PC-3 (cell line): ENCODE measurements around the gene ZNF669. TPM values are rescaled to one million over a fixed set of nuclear protein-coding genes. Genes with fewer than 3 reads are reported as not detected.

ENCODE experiments used
- ATAC-seq: fragments of 200-7000 bp; cut with Tn5 transposase; 2 replicates; pipeline ENCODE4 v1.9.1; 2020; ENCODE audit warnings: mild to moderate bottlenecking, moderate library complexity
- BruUV-seq: library from RNA; stranded (reverse); fragments of 400-500 nt; replicated peaks from 2 replicates; lab custom pipeline; 2021; lab: Mats Ljungman, UMichigan
- CTCF ChIA-PET: fragments of 300-600 bp; sonication (Branson Sonifier 250); formaldehyde crosslinking; loops from one replicate; lab custom pipeline; 2022; ENCODE audit warnings: antibody characterized with exemption; lab: Charles Lee
- POLR2A ChIA-PET: fragments of 300-600 bp; sonication (Branson Sonifier 250); formaldehyde crosslinking; loops from one replicate; lab custom pipeline; 2022; ENCODE audit warnings: antibody characterized with exemption; ENCODE audit not compliant: unreplicated experiment; lab: Charles Lee
- DNase-seq: peaks from one replicate; pipeline ENCODE4 v3.0.0-alpha.2; 2015
- H2AFZ ChIP-seq: fragments of 300-600 bp; sonication (generic); 2 replicates; pipeline ENCODE4 v1.6.0; 2016; ENCODE audit warnings: antibody characterized with exemption, low read length
- H3F3A ChIP-seq: fragments of 300-600 bp; sonication (generic); one replicate; pipeline ENCODE4 v1.6.0; 2017; ENCODE audit warnings: antibody characterized with exemption, low read length, control low read depth, mild to moderate bottlenecking; ENCODE audit not compliant: unreplicated experiment
- H3K27ac ChIP-seq: fragments of 300-600 bp; sonication (generic); 2 replicates; pipeline ENCODE4 v1.5.1; 2016; ENCODE audit warnings: mild to moderate bottlenecking, low read length
- H3K27me3 ChIP-seq: fragments of 300-600 bp; sonication (generic); 2 replicates; pipeline ENCODE4 v1.6.1; 2016; ENCODE audit warnings: low read length, mixed read lengths
- H3K36me3 ChIP-seq: fragments of 300-600 bp; sonication (generic); 2 replicates; pipeline ENCODE4 v1.6.1; 2016; ENCODE audit warnings: low read depth, mixed run types, low read length, mixed read lengths
- H3K4me1 ChIP-seq: fragments of 300-600 bp; sonication (generic); 2 replicates; pipeline ENCODE4 v1.5.1; 2016; ENCODE audit warnings: low read length; ENCODE audit not compliant: insufficient read depth
- H3K4me2 ChIP-seq: fragments of 300-600 bp; sonication (generic); 2 replicates; pipeline ENCODE4 v1.6.0; 2016; ENCODE audit warnings: low read length
- H3K4me3 ChIP-seq: fragments of 300-600 bp; sonication (generic); 2 replicates; pipeline ENCODE4 v1.5.1; 2016; ENCODE audit warnings: mild to moderate bottlenecking, low read length, mixed read lengths
- H3K79me2 ChIP-seq: fragments of 300-600 bp; sonication (generic); 2 replicates; pipeline ENCODE4 v1.6.1; 2017; ENCODE audit warnings: low read length, mixed read lengths
- H3K9ac ChIP-seq: fragments of 300-600 bp; sonication (generic); 2 replicates; pipeline ENCODE4 v1.6.0; 2016; ENCODE audit warnings: mild to moderate bottlenecking, low read length
- H3K9me2 ChIP-seq: fragments of 300-600 bp; sonication (generic); replicated peaks from 2 replicates; pipeline ENCODE4 v1.6.1; 2016; ENCODE audit warnings: mixed run types, low read length, mixed read lengths
- H3K9me3 ChIP-seq: fragments of 300-600 bp; sonication (generic); 2 replicates; pipeline ENCODE4 v1.6.1; 2016; ENCODE audit warnings: low read length, mixed read lengths
- H4K20me1 ChIP-seq: fragments of 300-600 bp; sonication (generic); 2 replicates; pipeline ENCODE4 v1.6.1; 2016; ENCODE audit warnings: low read length, mixed read lengths
- EZH2 ChIP-seq: fragments of 300-600 bp; sonication (generic); IDR thresholded peaks from one replicate; pipeline ENCODE4 v1.6.1; 2017; ENCODE audit warnings: antibody characterized with exemption, mild to moderate bottlenecking, low read length; ENCODE audit not compliant: unreplicated experiment
- EZH2phosphoT487 ChIP-seq: fragments of 300-600 bp; sonication (generic); IDR thresholded peaks from 2 replicates; pipeline ENCODE4 v1.6.1; 2018; ENCODE audit warnings: mild to moderate bottlenecking, antibody characterized with exemption, low read length, borderline replicate concordance
- intact Hi-C: fragments of 100-400 bp; cut with micrococcal nuclease; formaldehyde crosslinking; loops from 2 replicates; pipeline ENCODE4 v1.9.0; 2023
- total RNA-seq: library from RNA; depleted of rRNA; stranded (reverse); fragments of >200 nt; gene quantifications from 2 replicates; pipeline ENCODE4 v1.2.3, GENCODE V29; 2014
- TF ChIP-seq, protein P1 (sequence below): fragments of 300-600 bp; sonication (generic); conservative IDR thresholded peaks from 2 replicates; pipeline ENCODE4 v1.5.1; 2017; ENCODE audit warnings: antibody characterized with exemption, low read depth, mild to moderate bottlenecking, low read length

The ZNF669 gene
- total RNA-seq, 1 experiment from 2014 or later, result 14.1 TPM

- Histone ChIP-seq H3K27ac (no peak overlapping the region), H3K36me3 (peaks cover 27% of the 10 kb centered on the region), H3F3A (no peaks in the 10 kb centered on the region), H3K79me2 (peaks cover 10% of the 10 kb centered on the region), H3K4me2 (no peak overlapping the region), H3K27me3 (no peaks in the 10 kb centered on the region), H3K4me1 (no peaks in the 10 kb centered on the region), H4K20me1 (peaks cover 6% of the 10 kb centered on the region; the same call in 1 of the 2 replicates), H2AFZ (no peak overlapping the region), H3K4me3 (no peak overlapping the region), H3K9me2 (no peaks in the 10 kb centered on the region), H3K9ac (no peak overlapping the region), H3K9me3 (peaks cover 17% of the 10 kb centered on the region)
- CTCF ChIA-PET, result no interaction called here
- DNase-seq (no peak), ATAC-seq (no peak)
- no TSS peak for BruUV-seq
- intact Hi-C loops, result no loop called here
- no peak for TF ChIP-seq EZH2phosphoT487
- TF ChIP-seq EZH2, result no peak
- TF ChIP-seq, protein P1, sequence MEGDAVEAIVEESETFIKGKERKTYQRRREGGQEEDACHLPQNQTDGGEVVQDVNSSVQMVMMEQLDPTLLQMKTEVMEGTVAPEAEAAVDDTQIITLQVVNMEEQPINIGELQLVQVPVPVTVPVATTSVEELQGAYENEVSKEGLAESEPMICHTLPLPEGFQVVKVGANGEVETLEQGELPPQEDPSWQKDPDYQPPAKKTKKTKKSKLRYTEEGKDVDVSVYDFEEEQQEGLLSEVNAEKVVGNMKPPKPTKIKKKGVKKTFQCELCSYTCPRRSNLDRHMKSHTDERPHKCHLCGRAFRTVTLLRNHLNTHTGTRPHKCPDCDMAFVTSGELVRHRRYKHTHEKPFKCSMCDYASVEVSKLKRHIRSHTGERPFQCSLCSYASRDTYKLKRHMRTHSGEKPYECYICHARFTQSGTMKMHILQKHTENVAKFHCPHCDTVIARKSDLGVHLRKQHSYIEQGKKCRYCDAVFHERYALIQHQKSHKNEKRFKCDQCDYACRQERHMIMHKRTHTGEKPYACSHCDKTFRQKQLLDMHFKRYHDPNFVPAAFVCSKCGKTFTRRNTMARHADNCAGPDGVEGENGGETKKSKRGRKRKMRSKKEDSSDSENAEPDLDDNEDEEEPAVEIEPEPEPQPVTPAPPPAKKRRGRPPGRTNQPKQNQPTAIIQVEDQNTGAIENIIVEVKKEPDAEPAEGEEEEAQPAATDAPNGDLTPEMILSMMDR, result no peak
- POLR2A ChIA-PET, result no interaction called here
Measured at GRCh38 chr1:247096112-247096511, 8.0 kb downstream of the ZNF669 start.

DNA sequence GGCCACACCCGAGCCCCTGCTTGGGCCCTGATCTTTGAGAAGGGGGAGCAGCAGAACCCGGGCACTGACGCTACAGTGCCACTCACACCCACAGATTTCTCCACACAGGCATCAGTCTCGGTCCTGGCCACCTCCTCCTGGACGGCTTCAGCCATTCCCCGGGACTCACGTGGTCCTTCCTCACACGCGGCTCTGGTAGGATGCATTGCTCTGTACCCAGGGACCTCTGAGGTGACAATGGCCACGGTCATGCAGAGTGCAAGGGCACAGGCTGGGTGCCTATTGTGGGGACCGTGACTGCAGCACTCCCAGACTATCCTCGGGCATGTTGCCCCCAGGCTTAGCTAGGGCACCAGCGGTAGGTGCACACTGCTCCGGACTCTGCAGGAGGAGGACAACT, 13.7 kb downstream of the ZNF669 start:
- ChIA-PET CTCF (no interaction called here), POLR2A (no interaction called here)
- BruUV-seq, result no TSS peak
- 0 out of 2 replicates have a peak, but pooled peaks cover 3% of the 10 kb centered on the region for H3K9me3 ChIP-seq
- H3K4me2 ChIP-seq, result no peak overlapping the region
- H3K36me3 ChIP-seq, result no peaks in the 10 kb centered on the region
- H2AFZ ChIP-seq, result no peak overlapping the region
- H3F3A ChIP-seq, result no peaks in the 10 kb centered on the region
- no peak overlapping the region for H3K9ac ChIP-seq
- H4K20me1 ChIP-seq, result no peaks in the 10 kb centered on the region
- ATAC-seq (no peak), DNase-seq (no peak)
- no peaks in the 10 kb centered on the region for H3K27me3 ChIP-seq
- no peaks in the 10 kb centered on the region for H3K4me1 ChIP-seq
- no peak overlapping the region for H3K4me3 ChIP-seq
- H3K79me2 ChIP-seq, result no peaks in the 10 kb centered on the region
- TF ChIP-seq, protein P1, result no peak
- TF ChIP-seq EZH2phosphoT487, result no peak
- no peak for TF ChIP-seq EZH2
- intact Hi-C loops, result no loop called here
- H3K27ac ChIP-seq, result no peak overlapping the region
- no peaks in the 10 kb centered on the region for H3K9me2 ChIP-seq

DNA sequence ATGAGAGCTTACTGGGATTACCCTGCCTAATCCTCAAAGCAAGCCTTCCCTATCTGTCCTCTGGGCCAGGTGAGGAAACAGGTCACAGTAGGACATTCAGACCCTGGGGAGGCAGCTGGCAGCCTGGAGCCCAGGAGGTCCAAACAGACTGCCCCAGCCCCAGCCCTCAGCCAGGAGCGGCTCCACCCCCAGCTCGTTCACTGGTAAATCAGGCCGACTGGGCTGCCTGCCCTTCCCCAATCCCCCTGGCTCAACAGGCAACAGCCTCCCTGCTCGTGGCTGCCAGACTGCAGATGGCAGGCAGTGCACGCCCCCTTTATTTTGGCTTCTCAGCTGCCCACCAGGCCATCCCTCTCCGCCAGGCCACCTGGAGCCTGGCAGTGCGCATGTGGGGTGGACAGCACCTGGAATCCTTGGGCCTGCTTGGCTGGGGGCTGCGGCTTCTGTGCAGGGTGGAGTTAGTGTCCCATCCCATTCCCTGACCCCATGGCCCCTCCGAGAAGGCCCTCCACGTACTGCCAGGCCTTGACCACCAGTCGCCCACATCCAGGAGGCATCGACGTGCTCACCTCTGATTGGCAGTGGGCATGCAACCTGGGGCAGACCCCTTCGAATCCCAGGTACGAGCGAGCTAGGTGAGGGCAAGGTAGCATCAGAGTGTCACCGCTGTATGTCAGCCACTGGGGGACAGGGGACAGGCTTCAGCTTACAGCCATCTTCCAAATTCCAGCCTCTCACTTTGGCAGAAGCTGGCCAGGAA, 14.4 kb downstream of the ZNF669 start:
- no peak overlapping the region for H2AFZ ChIP-seq
- no peak overlapping the region for H3K27ac ChIP-seq
- no peak for DNase-seq
- no peaks in the 10 kb centered on the region for H4K20me1 ChIP-seq
- POLR2A ChIA-PET, result no interaction called here
- H3F3A ChIP-seq, result no peaks in the 10 kb centered on the region
- no peaks in the 10 kb centered on the region for H3K36me3 ChIP-seq
- H3K27me3 ChIP-seq, result no peaks in the 10 kb centered on the region
- no peaks in the 10 kb centered on the region for H3K9me3 ChIP-seq
- intact Hi-C loops, result no loop called here
- no peaks in the 10 kb centered on the region for H3K4me1 ChIP-seq
- no peaks in the 10 kb centered on the region for H3K9me2 ChIP-seq
- no peaks in the 10 kb centered on the region for H3K79me2 ChIP-seq
- CTCF ChIA-PET, result no interaction called here
- no peak overlapping the region for H3K9ac ChIP-seq
- BruUV-seq, result no TSS peak
- no peak overlapping the region for H3K4me2 ChIP-seq
- no peak for ATAC-seq
- TF ChIP-seq EZH2phosphoT487 (no peak), EZH2 (no peak)
- TF ChIP-seq, protein P1, result no peak
- H3K4me3 ChIP-seq, result no peak overlapping the region
